Activated CD4-positive, alpha-beta T cell treated with anti-CD3 and anti-CD28 coated beads for 1 hour (primary cell): ENCODE results near the gene GBX2.

Experiments
- DNase-seq: peaks from one replicate; pipeline ENCODE4 v3.0.0-alpha.2; 2020

The GBX2 gene

DNA sequence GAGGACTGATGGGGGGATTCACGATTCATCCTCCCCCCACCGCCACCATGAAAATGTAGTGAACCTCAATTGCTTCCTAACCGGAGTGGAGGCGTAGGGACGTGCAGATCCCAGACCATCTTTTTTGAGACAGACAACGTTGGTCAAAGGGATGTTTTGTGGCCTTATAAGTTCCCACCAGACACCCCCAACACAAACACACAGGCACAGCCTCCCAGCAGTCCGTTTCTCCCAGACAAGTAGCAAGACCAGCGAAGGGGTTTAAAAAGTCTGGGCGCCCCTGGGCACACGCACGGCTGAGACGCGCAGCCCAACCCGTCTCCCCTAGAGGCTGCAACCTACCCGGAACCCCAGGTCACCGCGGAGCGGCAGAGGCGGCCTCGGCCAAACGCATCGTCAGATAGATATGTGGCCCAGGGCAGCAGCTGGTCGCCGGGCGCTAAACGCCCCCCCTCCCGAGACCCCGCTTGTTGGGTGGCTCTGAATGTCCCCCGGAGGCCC is 1.3 kb downstream of the GBX2 start:
- no peak for DNase-seq

DNA sequence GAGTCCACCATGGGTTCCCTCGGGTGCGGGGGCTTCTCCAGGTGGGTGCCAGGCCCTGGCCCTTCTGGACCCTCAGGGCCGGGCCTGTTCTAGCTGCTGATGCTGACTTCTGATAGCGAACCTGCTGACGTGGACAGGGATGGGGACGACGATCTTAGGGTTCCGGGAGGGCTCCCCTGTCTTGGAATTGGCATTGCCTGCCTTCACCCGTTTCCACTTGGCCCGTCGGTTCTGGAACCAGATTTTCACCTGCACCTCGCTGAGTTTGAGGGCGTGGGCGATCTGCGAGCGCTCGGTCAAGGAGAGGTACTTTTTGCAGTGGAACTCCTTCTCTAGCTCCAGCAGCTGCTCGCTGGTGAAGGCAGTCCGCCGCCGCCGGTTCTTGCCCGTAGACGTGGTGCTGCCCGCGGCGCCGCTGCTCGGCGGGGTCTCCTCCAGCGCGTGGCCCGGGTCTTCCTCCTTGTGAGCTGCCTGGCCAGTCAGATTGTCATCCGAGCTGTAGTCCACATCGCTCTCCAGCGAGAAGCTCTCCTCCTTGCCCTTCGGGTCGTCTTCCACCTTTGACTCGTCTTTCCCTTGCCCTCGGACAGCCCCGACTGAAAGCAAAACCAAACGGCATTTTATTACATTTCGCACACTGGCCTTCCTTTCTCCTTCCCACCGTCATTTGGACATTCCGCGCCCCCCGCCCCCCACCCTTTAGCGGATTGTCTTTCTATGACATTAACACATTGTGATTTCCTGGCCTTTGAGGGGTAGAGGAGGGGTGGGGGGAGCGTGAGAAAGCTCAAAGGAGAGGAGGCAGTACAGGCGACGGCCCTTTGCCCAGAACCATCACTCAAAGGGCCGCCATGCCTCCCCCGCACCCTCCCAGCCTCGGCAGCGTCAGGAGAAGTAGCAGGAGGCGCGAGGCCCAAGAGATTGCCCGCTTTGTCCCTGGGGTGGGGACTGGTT is 2.1 kb downstream of the GBX2 start:
- DNase-seq: no peak

DNA sequence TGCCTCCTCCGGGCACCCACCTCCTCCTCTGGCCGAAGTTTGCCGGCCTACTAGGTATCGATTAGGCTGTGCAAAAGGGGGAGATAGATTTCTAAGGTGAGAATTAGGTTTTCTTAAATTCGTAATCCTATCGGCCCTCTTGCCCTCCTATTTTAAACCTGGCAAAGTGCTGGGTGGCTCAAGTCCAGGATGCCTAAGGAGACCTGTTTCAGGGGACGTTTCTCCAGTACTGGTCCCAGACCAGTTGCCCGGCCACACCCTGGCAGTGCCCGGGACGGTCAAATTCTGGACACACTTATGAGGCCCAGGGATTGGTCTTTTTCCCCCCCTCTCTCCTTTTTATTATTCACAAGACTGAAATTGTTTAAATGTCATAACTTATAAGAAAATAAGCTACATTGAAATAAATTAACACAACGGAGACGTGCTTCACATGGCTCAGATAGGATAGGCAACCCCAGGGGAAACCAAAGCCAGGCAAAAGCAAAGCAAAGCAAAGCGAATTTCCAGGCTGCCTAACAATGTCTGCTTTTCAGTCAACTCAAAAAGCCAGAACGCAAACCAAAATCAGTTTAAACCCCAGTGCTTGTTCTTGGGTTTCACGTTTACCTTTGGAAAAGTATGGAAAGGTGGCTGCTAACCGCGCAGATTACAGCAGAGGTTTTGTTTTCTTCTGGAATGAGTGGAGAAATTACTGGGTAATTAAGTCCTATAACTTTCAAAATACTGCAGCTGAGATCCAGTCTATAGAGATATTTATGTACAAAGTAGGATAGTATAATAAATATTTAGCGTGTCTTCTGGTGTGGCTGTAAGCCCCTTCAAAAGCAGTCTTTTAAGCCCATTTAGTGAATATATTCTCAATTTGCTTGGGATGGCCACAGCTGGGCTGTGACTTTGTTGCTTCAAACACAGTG is 3.0 kb downstream of the GBX2 start:
- no peak for DNase-seq

DNA sequence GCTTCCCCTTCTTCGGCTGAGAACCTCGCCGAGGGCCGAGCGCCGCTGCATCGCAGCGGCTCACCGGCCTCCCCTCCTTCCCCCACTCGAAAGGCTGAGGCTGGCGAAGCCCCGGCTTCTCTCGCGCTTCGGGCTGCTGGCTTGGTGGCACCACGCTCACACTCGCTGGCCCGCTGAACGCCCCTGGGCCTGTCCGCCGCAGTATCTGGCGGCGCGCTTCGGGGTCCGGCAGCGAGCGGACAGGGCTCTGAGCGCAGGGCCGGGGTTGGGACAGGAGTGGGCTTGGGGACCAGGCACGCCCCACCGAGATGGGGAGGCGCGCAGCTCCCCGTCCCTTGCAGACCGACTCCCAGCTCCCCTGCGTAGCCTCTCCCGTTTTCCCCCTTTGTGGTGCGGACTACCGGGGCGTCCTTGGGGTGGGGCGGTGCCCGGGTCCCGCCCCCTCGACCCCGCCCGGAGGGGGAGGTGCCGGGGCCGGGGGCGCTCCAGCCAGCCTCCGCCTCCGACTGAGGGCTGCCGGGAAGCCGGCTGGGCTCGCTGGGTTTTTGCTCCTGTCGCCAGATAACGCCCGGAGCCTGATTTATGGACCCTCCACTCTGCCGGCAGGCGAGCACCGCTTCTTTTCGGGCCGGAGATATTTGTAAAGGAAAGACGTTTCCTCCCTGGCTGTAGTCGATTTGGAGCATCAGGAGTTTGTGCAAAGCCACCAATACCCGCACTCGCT is 3.8 kb downstream of the GBX2 start:
- DNase-seq: no peak

DNA sequence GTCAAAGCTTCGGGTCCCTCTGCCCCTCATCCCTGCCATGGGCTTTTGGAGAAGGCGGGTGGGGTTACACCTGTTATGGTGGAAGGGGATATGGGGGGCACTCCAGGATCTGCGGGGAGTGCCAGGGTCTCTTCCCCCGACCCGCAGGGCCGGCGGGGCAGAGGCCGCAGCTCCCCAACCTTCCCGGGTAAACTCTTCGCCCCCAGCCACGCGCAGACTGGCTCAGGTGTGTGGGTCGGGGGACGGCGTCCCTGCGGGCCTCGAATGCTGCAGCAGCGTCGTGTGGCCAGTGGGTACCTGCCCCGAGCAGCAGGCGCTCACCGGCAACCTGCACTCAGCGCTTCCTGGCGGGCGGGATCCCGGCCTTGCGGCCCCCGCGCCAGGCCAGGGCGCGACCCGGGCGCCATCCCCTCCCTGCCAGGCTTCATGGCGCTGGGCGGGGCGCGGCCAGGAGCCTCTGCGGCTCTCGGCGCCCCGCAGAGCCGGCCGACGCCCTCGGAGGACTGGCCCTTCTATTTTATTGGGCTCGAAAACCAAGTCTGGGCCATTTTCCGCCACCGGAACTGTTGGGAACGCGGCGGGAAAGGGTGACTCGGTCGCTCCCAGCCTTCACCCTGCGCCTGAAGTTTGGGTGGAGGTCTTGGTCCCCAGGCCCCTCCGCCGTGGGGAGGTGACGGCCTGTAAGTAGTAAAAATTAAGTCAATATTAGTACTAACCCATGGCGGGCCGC is 4.5 kb downstream of the GBX2 start:
- DNase-seq: no peak

DNA sequence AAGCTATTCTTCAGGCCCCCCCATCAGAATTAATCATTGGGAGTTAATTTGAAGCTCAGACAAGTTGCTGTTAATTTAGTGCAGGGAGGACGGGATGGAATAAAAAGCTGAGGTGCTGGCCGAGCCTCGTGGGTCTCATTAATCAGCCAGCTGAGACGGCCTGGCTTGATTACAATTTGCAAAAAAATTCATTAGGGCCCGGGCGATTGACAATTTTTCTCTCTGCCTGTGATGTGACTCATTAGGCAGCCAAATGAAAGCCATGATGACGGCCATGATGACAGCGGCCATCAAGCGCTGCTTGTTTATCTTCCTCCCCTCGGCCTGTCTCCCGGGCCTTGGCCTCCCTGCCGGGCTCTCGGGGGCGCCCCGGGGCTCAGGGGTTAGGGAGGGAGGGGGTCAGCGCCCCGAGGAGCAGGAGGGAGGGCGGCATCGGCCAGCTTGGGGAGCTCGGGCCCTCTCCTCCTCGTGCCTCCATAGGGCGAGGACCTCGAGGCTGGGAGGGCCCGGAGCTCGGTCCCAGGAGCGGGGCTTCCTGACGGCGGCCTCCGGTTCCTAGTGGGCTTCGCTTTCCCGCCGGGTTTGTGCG is 5.2 kb downstream of the GBX2 start:
- no peak for DNase-seq

DNA sequence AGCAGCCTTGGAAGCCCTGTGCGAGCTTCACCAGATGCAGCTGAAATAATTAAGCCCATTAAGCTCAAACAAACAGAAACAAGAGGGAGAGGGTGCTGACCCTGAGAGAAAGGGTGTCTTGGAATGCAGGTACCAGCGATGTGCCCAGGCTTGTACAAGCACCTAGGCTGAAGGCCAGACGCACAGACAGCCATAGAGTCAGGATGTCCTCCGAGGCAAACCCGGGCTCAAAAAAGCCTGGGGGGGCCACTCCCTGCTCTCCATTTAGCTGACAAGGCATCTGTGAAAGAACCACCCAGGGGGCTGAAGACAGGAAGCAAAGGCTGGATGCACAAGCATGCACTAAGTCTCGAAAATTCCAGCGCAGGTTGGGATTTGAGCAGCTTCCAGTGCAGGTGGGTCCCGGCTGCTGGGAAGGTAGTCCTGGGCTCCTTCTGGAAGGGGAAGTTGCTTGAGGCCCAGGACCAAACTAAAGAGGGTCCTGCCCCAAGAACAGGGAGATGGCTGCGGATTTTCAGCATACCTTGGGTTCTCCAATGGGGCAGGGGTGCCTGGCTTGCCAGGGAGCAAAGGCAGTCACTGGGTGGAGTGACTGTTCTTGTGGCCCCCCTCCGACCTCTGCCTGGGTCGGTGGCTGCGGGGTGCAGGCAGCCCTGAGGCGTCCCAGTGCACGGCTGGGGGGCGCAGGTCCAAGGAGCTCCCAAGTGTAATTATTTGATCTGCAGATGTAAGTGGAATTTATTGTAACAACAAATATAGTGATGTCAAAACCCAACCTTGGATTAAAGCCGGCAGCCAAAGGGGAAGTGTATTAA is 5.9 kb downstream of the GBX2 start:
- DNase-seq: no peak

DNA sequence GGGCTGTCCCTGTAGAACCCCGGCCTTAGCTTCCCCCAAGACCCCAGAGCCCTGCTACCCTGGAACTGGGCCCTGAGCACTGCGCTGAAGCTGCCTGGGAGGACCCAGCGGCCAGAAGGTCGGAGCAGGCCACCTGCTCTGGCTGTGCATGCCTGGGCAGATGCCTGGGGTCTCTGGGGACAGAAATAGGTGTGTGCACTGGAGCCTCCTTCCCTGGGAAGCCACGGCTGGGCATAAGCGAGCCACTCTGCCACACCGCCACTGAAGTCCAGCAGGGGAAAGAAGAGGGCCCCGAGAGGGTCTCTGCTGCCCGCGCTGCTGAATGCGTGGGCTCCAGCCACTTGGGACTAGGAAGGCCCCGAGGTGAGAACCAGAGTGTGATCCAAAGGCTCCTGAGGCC is 6.7 kb downstream of the GBX2 start:
- DNase-seq: no peak

DNA sequence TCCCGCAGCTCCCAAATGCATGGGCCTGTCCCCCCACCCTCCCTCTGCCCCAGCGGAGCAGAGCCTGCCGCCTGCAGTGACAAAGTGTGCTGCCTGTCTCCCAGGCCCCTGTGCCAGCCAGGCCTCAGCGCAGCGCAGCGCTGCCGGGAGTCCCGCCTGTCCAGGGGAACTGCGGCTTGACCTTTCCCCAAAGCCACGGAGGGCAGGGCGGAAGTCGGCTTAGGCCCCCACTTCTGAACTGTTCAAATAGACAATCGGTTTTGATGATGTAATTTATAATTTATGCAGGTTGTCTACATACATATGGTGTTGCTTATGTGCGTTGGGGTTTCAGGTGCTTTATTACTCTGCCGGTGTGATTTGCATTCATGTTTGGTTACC is 7.1 kb downstream of the GBX2 start:
- no peak for DNase-seq

DNA sequence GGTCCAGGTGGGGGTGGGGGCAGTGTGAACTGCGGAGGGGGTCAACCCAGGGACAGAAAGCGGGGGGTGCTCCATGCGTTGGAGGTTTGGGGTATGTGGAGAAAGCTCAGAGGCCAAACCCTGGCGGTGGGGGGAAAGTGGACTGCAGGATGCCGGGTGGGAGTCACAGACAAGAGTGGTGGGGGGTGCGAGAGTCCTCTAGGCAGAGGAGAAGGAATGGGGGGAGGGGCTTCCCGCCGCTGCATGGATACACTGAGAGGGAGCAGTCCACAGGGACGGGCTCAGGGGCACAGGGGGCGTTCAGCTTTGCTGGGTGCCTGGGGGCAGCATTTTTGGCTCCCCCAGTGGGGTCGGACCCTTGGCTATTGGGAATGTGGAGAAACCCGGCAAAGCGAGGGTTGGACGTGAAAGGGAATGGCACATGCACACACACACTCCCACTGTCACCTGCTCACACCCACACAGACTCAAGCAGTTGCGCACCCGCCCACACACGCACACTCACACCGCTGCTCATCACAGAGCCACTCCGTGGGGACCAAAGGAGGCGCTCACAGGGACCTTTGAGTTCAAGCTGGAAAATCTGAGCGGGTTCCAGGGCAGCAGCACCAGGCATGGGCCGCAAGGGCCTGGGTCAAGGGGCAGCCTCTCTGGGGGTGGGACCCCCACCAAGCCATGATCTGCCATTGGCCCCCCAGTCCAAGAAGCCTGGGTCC is 7.7 kb downstream of the GBX2 start:
- DNase-seq: no peak

DNA sequence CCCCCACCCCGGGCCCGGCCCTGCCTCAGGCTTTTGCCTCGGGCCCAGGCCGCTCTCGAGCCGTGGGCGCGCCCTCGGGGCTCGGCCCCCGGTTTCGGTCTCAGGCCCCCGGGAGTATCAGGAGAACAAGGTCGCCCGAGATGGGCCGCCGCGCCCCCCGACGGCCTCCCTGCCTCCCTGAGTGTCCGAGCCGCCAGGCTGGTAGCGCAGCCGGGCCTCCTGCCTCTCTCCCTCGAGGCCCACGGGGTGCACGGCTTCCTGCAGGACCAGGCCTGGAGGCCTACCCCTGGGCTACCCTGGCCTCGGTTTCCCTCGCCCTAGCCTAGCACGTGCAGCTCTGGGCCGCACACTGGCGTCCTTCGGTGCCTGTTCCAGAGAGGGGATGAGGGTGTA is 8.4 kb downstream of the GBX2 start:
- DNase-seq: no peak

DNA sequence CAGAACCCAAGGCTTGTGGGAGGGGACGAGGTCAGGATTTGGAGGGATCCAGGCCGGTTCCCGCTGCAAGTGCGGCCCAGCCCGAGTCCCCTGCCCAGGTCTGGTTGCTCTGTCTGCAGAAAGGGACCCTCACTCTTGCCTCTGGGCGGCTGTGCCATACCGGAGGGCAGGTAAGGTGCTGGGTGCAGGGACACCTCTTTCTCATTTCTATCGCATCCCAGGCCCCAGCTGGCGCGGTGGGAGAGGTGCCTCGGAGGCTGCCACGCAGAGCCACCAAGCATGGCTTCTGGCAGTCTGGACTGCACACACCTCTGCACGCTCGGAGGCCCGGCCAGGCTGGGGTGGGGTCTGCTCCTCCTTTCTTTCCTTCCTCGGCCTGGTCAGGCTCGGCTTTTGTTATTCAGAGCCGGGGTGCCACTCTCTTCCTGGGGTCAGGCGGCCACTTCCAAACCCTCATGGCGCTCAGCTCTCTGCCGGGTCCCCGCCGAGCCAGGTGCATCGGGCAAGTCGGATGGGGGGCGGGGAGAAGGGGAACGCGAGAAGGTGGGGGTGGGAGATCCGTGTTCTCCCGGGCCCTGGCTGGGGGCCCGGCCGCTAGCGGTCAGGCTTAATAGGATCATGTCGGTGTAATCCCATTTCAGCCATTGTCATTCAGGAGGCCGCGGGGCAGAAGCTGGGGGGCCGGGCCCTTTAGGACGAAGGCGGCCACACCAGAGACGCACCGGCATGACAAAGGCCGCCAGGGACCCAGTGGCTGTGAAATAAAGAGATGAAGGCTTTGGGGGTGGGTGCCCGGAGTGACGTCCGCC is 9.0 kb downstream of the GBX2 start:
- no peak for DNase-seq

DNA sequence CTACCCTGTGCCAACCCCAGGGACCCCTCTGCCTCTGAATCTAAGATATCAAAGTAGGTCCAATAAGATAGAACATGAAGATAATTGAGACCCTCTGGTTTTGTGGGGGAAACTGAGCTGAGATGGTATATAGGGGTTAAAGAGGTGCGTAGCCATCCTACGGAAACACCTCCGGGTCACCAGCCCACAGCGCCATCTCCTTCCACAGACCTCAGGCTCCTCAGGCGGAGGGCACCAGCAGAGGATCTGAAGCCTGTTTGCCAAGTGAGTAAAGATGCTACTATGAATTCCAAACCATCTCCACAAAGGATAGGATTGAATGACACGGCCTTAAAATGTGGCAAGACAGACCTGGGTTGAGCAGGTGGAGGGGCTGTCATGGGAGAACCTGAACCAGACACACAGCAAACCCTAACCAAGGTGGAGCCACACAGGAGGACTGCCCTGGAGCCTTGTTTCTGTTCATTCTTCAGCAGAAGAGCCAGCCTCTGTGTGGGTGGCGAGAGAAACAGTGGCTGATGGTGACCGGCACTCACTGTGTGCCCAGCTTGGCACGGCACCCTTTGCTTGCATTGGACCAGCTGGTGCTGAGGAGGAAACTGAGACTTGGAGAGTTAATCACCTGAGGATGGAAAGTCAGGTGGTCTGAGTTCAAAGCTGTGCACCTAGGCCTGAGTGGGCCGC is 10.2 kb downstream of the GBX2 start:
- DNase-seq: no peak

DNA sequence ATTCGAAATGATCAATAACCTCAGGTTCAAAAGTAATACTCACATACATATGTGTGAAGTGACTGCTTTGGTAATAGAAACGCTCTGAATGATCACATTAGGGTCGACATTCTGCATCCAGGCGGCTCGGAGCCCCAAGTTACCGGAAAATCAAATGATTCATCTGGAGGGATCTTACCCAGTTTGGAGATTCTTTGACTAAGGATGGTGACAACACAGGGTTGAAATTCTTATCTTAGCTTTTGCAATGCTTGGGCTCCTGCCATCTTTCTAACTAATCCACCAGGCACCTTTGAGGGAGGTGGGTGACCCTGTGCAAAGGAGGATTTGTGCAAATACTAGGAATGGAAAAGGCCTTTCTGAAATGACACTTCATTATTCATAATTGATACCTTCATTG is 10.8 kb downstream of the GBX2 start:
- DNase-seq: no peak

DNA sequence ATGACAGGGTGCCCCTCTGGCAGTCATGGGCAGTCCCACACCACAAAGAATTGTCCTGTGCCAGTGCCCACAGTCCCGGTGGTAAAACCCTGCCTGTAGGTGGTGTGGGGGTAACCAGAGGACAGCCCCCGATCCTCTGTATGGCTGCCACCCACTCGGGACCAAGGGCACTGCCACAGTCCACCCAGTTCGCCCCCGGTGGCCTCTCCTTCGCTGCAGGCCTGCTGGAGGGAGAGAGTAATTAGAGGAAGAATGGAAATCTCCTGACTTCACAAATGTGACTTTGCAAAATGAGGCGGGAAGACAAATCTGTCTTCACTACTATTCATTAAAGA is 11.4 kb downstream of the GBX2 start:
- DNase-seq: no peak

DNA sequence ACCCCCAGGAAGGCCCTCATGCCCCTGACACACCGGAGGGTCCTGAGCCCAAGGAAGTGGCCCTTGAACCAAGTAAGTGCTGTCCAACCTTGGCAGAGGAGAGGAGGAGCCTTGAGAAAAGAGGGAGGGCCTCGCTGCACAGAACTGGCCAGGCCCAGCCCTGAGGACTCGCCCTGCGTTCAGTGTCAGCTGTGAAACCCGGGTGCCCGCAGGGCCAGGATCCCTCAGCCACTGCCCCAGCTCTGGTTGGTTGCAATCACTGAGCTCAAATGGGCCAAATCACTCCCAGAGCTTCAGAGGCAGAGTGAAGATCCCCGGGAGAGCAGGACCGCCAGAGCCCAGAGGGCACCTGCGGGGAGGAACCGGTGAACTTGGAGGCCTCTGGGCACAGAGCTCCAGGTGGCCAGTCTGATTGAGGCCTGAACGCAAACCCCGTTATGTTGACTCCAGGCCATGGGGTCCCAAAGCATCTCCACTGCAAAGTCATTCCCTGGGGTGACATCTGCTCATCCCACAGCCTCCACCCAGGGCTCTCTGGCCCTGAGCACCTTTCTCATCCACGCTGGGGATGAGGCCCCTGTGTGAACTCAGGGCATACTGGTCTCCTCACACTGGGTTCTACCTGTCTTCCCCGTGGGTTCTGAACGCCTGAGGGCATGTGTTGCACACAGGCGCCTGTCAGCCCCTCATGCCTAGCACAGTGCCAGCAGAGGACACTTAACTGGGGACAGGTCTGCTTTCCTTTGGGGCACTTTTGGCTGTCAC is 11.9 kb downstream of the GBX2 start:
- no peak for DNase-seq

DNA sequence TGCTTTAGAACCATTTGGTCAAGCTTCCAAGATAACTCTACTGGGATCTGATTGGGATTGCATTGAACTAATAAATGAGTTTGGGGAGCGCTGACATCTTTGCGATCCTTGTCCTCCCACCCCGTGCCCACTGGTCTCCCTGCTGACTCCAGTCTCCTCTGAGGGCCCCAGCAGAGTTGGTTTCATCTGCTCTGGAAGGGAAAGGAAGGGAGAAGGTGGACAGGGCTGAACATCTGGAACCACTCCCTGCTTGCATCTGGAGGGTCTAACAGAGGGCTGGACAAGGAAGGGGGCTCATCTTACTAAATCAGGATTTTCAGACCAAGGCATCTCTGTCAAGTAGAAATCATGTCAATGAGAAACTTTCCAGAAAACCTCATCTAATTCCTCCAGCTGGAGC is 12.8 kb downstream of the GBX2 start:
- no peak for DNase-seq

DNA sequence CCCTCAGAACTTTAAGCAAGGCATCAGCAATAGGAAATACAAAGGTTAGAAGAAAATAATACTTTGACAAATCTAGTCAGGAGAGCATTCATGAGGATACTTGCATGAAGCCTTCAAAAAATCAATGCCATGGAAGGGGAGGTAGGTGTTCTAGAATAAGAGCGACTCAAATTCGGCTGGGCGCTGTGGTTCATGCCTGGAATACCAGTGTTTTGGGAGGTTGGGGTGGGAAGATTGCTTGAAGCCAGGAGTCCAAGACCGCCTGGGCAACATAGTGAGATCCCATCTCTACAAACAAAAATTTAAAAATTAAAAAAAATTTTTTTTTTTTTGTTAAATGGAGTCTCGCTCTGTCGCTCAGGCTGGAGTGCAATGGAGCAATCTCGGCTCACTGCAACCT is 21.8 kb downstream of the GBX2 start:
- DNase-seq: no peak
